GM21381 (cell line): ENCODE measurements around the gene BUB3.

Experiments used
- ATAC-seq: cut with Tn5 transposase; IDR thresholded peaks from one replicate; pipeline ENCODE4 v1.9.1; 2021; ENCODE audit warnings: mild to moderate bottlenecking, moderate library complexity; ENCODE audit not compliant: unreplicated experiment

Gene BUB3

GRCh38 chr10:123202506-123202905 lies 48.3 kb downstream of the BUB3 start:
- ATAC-seq: no peak

GRCh38 chr10:123203393-123204126 lies 49.4 kb downstream of the BUB3 start:
- ATAC-seq: no peak

GRCh38 chr10:123204127-123204461 lies 49.9 kb downstream of the BUB3 start:
- no peak for ATAC-seq

GRCh38 chr10:123205041-123205440 lies 50.8 kb downstream of the BUB3 start:
- ATAC-seq: no peak

- no peak for ATAC-seq
Observed at GRCh38 chr10:123212063-123212462, 57.9 kb downstream of the BUB3 start.

- ATAC-seq: no peak
Observed at GRCh38 chr10:123212640-123213039, 58.4 kb downstream of the BUB3 start.

- no peak for ATAC-seq
Observed at GRCh38 chr10:123213192-123213591, 59.0 kb downstream of the BUB3 start.
